Activated effector memory CD4-positive, alpha-beta T cell treated with anti-CD3 and anti-CD28 coated beads, Interleukin-2, amount 50 U/mL, for 16 hours (primary cell): ENCODE measurements around the gene C1R.
"Not testable (repeated sequence)": the region's sequence is repeated elsewhere in the genome, so short reads cannot be mapped to it uniquely, and the experiment has no call there.

Experiments
- DNase-seq: peaks from one replicate; pipeline ENCODE4 v3.0.0-alpha.2; 2020

The C1R gene

DNA sequence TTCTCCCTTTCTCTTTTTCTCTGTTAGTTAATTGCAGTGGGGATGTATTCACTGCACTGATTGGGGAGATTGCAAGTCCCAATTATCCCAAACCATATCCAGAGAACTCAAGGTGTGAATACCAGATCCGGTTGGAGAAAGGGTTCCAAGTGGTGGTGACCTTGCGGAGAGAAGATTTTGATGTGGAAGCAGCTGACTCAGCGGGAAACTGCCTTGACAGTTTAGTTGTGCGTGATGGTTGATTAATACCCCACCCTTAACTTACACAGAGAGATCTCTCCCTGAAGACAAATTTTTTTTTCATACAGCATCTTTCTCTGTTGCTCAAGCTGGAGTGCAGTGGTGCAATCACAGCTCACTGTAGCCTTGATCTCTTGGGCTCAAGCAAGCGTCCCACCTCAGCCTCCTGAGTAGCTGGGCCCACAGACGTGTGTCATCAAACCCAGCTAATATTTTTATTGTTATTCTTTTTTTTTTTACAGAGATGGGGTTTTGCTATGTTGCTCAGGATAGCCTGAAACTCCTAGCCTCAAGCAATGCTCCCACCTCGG lies 27.1 kb downstream of the C1R start:
- DNase-seq: no peak

DNA sequence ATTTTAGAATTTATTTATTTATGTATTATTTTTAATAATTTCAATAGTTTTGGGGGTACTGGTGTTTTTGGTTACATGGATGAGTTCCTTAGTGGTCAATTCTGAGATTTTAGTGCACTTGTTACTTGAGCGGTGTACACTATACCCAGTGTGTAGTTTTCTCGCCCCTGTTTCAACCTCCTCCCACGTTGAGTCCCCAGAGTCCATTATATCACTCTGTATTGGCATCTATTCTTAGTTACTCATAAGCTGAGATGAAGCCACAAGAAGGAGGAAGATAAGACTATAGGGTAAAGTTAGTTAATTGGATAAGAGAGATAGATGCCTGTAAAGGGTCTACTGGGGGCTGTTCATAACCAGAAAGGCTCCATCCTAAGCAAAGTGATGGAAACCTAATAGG lies 27.7 kb downstream of the C1R start:
- DNase-seq: no peak

DNA sequence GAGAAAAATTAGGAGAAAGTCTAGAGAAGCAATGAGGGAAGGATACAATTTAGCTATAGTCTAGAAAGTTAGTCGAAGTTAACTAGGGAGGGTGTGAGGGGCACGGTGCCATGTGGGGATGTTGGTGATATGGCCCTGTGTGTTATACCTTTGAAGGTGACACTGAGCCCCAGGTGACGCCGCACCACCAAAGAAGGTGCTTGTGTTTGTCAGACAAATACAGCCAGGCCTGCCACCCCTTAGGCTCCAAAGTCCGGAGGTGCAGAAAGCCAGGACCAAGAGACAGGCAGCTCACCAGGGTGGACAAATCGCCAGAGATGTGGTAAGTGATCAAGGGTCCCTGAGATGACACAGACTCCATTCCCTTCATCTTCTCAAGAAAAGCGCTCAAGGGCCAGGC lies 30.6 kb downstream of the C1R start:
- DNase-seq: no peak

DNA sequence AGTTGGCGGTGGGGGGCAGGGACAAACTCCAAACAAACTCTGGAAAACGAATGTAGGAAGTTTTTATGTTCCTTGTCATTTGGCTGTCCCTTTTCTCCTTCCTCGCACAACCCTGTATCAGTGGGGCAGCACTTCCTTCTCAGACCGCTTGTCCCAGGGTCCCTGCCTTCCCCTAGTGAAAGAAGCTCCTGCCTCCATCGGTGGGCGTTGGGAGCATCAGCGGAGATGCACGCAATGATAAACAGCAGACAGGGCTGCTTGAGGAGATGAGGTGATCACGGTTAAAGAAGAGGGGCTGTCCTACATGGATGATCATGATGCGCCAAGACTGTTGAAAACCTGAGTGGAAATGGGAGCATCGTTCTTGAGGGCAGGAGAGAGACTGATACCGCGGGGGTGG lies 31.1 kb downstream of the C1R start:
- DNase-seq: no peak

DNA sequence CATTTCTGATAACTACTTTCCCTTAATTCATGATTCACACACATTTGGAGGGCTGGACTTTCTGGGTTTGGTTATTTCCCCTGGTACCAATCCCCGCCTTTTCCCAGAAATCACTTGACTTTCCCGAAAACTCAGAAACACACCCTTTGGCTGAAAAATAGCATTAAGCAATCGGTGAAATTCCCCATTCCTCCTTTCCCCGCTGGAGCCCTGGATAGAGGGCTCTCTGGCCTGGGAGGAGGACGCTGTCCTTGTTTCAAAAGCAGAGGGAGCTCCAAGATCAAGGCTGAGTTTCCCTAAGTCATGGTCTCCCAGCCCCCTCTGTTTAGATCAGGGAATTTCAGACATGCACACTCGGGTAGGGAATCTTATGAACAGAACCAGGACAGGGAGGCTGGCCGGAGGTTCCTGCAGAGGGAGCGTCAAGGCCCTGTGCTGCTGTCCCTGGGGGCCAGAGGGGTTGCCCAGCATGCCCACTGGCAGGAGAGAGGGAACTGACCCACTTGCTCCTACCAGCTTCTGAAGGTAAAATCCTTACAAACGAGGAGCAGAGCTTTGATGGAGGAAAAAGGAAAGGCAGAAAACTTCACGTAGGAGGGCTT lies 31.8 kb downstream of the C1R start, which contains the start of gene C1S:
TSS of gene C1S (plus strand) at position 366 of the 602 bp plus-strand sequence. CDS start 1,195 bp downstream, outside the sequence.
- no peak for DNase-seq

DNA sequence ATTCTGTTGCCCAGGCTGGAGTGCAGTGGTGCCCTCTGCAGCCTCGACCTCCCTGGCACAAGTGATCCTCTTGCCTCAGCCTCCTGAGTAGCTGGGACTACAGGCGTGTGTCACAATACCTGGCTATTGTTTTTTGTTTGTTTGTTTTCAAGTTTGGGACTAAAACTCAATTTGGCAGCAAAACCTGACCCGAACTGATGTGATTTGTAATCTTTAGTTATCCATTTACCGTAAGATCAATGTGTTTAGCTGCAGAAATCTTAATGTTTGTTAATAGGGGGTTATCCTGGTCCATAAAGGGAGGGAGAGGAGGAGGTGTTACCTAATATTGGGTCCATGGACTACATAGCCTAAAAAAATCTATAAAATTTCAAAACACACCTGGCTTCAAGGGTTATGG lies 32.5 kb downstream of the C1R start:
- DNase-seq: no peak

DNA sequence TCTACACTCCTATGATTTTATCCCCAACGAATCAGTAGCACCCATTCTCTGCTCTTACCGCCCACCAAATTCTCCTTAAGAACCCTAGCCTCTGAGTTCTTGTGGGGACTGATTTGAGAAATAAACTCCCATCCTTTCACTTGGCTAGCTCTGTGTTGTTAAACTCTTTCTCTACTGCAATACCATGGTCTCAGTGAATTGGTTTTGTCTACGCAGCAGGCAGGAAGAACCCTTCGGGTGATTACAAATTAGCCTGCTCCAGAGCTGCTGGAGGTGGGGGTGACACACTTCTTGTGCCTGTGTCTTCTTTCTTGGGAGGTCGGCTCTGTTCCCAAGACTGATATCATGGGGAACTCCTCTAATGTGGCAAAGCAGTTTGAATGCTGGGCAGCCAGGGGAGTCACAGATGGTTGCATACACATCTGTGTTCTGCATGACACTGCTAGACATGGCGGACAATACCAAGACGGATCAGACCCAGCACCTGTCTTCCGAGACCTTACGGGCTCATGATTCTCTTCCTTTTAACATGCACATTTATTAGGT lies 33.3 kb downstream of the C1R start:
- DNase-seq: no peak

DNA sequence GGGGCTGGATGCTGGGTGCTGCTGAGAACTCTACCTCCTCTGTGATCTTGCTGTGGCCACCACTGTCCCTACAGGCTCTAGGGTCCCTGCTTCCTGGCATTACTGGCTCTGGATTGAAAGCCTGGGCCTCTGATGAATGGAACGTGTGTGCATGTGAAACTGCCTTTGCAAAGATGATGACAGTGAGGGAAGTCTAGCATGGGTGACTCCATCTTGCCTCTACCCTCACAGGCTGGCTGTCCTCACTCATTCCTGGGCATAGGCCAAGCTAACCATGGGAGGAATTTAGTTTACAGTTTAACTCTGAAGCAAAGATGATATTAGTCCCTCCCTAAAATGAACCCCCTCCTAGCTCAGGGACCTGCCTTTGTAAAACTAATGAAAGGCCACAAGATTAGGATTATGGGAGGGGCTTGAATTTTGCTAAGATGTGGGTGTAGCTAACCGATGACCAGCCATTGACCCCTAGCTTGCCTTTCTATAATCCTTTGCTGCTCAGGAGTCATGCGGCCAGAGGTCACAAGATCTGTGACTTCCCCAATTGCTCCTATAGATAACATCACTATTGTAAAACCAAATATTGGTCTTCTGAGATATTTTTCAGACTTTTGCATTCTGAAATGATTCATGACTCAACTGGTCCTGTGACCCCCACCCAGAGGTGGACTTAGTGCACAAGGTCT lies 33.9 kb downstream of the C1R start:
- DNase-seq: no peak

DNA sequence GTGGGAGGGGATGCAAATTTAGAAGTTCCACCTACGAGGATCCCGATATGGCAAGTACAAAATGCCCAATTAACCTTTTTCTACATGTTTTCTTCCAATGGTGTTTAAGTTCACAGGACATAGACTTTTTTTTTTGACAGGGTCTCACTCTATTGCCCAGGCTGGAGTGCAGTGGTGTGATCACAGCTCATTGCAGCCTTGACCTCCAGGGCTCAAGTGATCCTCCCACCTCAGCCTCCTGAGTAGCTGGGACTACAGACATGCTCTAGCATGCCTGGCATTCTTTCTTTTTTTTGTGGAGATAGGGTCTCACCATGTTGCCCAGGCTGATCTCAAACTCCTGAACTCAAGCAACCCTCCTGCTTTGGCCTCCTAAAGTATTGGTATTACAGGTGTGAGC lies 36.5 kb downstream of the C1R start:
- DNase-seq: not testable (repeated sequence)

DNA sequence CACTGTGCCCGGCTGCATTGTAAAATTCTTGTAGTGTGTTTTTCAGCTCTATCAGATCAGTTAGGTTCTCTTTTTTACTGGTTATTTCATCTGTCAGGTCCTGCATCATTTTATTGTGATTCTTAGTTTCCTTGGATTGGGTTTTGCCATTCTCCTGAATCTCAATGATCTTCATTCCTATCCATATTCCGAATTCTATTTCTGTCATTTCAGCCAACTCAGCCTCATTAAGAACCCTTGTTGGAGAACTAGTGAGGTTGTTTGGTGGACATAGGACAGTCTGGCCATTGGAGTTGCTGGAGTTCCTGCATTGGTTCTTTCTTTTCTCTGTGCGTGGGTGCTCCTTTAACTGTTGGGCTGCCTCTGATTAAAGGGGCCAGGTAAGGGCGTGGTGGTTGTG lies 37.3 kb downstream of the C1R start:
- DNase-seq: no peak

DNA sequence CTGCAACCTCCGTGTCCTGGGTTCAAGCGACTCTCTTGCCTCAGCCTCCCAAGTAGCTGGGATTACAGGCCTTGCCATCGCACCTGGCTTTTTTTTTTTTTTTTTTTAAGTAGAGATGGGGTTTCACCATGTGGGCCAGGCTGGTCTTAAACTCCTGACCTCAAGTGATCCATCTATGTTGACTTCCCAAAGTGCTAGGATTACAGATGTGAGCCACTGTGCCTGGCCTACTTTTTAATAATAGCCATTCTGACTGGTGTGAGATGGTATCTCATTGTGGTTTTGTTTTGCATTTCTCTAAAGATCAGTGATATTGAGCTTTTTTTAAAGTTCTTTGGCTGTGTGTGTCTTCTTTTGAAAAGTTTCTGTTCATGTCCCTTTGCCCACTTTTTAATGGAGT lies 42.3 kb downstream of the C1R start:
- not testable (repeated sequence) for DNase-seq

DNA sequence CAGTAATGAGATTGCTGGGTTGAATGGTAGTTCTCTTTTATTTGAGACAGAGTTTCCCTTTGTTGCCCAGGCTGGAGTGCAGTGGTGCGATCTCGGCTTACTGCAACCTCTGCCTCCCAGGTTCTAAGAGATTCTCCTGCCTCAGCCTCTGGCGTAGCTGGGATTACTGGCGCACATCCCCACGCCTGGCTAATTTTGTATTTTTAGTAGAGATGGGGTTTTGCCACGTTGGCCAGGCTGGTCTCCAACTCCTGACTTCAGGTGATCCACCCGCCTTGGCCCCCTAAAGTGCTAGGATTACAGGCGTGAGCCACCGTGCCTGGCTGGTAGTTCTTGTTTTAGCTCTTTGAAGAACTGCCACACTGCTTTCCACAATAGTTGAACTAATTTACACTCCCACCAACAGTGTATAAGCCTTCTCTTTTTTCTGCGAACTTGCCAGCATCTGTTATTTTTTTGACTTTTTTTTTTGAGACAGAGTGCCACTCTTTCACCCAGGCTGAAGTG lies 42.7 kb downstream of the C1R start:
- DNase-seq: not testable (repeated sequence)

DNA sequence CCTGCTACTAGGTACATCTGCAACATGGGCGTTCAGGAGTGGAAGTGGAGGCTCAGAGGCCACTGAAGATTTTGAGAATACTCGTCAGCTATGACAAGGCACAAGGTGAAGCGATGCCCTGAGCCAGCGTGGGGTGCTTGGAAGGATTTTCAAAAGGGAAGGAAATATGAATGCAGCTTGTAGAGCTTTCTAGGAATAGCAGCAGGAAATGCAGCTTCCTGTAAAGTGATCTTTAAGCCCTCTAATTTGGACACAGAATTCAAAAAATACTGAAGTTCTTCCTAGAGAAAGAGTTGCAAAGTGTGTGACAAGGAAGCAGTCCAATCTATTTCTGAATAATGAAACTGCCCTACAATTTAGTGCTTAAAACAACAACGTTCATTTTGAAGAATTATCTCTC lies 44.9 kb downstream of the C1R start:
- DNase-seq: no peak

DNA sequence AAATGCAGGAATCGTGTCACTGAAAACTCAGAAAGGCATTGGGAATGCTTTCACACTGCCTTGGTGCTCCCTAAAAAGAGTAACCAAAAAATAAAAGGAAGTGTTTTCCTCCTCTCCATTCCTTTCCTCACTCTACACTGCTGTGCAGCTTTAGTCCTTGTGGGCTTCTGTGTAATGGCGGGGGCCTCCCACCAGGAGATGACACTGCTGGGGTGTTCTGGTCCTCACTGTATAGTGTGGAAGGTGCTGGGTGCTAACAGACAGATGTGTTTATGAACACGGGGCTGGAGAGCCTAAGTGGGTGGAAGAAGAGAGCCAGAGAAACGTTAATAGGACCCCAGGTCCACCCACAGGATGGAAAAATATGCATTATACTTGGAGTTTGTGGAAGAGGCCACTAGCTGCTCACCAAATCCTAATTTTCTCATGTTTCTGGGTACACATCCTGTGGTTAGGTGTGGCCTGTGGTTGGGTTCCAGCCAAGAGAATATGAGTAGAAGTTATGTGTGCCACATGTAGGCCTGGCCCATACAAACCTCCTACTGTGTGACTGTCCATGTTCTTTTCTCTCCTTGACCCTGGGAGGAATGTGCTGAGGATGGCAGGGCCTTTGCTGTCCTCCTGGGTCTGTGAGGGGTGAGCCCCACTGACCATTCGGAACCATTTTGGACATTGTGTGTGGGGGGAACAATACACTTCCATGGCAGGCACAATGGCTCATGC lies 45.7 kb downstream of the C1R start:
- no peak for DNase-seq

DNA sequence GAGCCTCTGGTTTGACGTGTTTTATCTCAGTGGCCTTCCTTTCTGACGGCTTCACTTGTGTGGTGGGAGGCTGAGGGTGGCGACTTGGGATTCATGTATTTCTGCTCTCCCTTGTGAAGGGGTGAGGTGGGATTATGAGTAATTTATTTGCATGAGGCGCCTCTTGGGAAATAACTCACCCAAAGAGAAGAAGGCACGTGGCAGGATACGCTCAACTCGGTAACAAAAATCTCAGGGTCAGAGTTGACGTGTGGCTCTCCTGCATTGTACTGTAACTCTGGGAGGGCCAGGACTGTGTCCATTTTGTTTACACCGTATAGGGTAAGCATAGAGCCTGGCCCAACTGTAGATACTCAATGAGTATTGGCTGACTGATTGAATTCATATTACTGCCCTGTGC lies 46.3 kb downstream of the C1R start:
- no peak for DNase-seq

DNA sequence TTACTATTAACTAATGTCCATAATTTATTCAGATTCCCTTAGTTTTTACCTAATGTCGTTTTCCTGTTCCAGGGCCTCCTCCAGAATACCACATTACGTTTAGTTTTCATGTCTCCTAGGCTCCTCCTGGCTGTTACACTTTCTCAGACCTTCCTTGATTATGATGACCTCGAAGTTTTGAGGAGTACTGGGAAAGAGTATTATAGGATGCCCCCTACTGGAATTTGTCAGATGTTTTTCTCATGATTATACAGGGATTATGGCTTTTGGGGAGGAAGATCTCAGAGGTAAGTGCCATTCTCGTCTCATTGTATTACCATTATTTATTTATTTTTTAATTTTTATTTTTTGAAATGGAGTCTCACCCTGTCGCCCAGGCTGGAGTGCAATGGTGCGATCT lies 49.4 kb downstream of the C1R start:
- DNase-seq: no peak

DNA sequence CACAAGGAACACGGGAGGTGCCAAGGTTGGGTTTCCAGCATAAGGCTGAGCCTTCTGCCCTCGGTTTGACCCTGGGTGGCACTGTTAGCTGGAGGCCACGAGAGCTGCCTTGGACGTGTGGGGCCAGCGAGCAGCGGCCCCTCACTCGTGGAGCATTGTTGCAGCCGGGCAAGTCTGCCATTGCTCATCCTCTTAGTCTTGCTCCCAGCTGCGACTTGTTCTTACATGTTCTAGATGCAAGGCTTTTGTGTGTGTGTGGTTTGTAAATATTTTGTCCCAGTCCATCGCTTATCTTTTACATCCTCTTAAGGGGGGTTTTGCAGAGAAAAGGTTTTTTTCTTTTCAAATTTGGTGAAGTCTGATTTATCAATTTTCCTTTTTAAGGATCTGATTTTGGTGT lies 52.8 kb downstream of the C1R start:
- no peak for DNase-seq

DNA sequence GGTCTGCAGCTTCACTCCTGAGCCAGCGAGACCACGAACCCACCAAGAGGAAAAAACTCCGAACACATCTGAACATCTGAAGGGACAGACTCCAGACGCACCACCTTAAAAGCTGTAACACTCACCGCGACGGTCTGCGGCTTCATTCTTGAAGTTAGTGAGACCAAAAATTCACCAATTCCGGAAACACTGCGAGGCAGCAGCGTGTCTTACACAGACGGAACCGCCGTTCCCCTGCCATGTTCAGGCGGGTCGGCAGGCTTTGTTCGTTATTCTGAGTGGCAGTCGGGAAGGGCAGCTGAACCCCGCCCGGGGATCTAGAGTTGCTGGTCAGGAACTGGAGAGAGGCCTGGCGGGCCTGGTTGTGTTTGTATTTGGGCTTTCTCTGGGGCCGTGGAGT lies 53.7 kb downstream of the C1R start:
- DNase-seq: no peak

DNA sequence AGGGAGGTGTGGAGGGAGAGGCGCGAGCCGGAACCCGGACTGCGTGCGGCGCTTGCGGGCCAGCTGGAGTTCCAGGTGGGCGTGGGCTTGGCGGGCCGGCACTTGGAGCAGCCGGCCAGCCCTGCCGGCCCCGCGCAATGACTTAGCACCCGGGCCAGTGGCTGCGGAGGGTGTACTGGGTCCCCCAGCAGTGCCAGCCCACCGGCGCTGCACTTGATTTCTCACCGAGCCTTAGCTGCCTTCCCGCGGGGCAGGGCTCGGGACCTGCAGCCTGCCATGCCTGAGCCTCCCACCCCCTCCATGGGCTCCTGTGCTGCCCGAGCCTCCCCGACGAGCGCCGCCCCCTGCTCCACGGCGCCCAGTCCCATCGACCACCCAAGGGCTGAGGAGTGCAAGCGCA lies 54.8 kb downstream of the C1R start:
- not testable (repeated sequence) for DNase-seq

DNA sequence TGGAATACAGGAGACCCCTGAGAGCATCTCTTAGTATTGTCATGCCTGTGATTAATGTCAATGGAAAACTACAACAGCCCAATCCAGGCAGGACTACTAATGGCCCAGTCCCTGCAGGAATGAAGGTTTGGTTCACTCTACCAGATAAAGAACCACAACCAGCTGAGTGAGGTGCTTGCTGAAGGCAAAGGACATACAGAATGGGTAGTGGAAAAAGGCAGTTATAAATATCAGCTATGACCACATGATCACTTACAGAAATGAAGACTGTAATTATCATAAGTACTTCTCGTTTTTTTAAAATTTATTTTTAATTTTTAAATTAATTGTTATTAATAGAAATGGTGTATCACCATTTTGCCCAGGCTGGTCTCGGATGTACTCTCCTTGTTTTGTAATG lies 56.8 kb downstream of the C1R start:
- DNase-seq: no peak

DNA sequence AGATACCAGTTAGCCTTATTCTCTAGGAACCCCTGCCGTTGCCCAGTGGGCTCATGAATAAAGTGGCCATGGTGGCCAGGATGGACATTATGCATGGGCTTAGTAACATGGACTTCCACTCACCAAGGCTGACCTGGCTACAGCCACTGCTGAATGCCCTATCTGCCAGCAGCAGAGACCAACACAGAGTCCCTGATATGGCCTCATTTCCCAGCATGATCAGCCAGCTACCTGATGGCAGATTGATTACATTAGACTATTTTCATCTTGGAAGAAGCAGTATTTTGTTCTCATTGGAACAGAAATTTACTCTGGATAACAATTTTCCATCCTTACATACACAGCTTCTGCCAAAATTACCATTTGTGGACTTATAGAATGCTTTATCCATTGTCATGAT lies 57.8 kb downstream of the C1R start:
- no peak for DNase-seq

DNA sequence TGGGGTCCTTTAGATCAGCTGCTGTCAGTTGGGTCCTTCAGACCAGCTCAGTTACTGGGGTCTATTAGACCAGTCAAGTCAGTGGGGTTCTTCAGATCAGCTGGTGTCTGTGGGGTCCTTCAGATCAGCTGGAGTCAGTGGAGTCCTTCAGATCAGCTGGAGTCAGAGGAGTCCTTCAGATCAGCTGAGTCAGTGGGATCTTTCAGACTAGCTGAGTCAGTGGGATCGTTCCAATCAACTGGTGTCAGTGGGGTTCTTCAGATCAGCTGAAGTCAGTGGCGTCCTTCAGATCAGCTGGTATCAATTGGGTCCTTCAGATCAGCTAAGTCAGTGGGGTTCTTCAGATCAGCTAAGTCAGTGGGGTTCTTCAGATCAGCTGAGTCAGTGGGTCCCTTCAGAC lies 59.3 kb downstream of the C1R start:
- DNase-seq: no peak

DNA sequence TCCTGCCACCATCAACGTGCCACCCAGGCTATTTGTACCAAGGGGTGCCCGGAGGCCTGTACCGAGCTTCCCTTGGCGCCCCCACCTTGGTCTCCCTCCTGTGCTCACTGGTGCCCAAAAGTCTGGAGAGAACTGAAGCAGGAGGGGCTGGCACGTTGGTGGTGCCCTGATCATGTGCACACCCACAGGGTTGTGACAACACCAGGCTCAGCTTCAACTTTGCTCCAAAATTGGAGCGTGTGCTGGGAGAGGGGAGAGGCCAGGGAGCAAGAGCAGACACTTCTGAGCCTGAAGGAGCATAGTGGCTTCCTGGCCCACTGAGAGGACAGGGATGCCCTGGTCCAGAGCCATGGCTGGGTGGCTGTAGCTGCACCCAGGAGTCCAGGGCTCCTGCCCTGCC lies 60.9 kb downstream of the C1R start:
- no peak for DNase-seq
